Measurements from ENCODE around the gene MUC21. TPM values are rescaled to one million over a fixed set of nuclear protein-coding genes. Genes with fewer than 3 reads are reported as not detected.

MUC21 gene
- total and polyA plus RNA-seq, 4 donors, result 0.20 to 0.75 TPM; not detected in 2

- no peak overlapping the region for H3K27ac ChIP-seq (ENCODE audit: low read depth in 1 of 2, low read length in 2 of 2)
- DNase-seq (no peak), ATAC-seq (ENCODE audit: low FRiP score) (no peak)
- H3K4me3 ChIP-seq (ENCODE audit: low read length in 2 of 2), result no peak overlapping the region
- no peaks in the 10 kb centered on the region for H3K36me3 ChIP-seq (ENCODE audit: control insufficient read depth in 1 of 2, insufficient read depth in 2 of 2, low read length in 1 of 2)
- H3K9me3 ChIP-seq (ENCODE audit: control insufficient read depth, low read length), result no peaks in the 10 kb centered on the region
- intact Hi-C loops (cut with DNase I), result no loop called here
- H3K4me1 ChIP-seq (ENCODE audit: control insufficient read depth in 1 of 2, insufficient read depth in 2 of 2, low read length in 2 of 2), result no peaks in the 10 kb centered on the region
- WGBS, 2 donors, result 79 to 85% methylated on average over 5 of the region's 5 CpGs
- H3K27me3 ChIP-seq (ENCODE audit: control insufficient read depth in 1 of 2, insufficient read depth in 2 of 2, low read length in 1 of 2), result no peaks in the 10 kb centered on the region
Measured at GRCh38 chr6:30945281-30945680, 38.2 kb upstream of the MUC21 start.

- Histone ChIP-seq H3K9me3 (ENCODE audit: control insufficient read depth, low read length) (no peaks in the 10 kb centered on the region), H3K4me1 (ENCODE audit: control insufficient read depth in 1 of 2, insufficient read depth in 2 of 2, low read length in 2 of 2) (no peaks in the 10 kb centered on the region), H3K27me3 (ENCODE audit: control insufficient read depth in 1 of 2, insufficient read depth in 2 of 2, low read length in 1 of 2) (no peaks in the 10 kb centered on the region), H3K36me3 (ENCODE audit: control insufficient read depth in 1 of 2, insufficient read depth in 2 of 2, low read length in 1 of 2) (no peaks in the 10 kb centered on the region), H3K27ac (ENCODE audit: low read depth in 1 of 2, low read length in 2 of 2) (no peak overlapping the region), H3K4me3 (ENCODE audit: low read length in 2 of 2) (no peak overlapping the region)
- DNase-seq (no peak), ATAC-seq (ENCODE audit: low FRiP score) (no peak)
- 83 to 84% methylated on average over 4 of the region's 4 CpGs for whole genome bisulfite sequencing, 2 donors
- intact Hi-C loops (cut with DNase I), result no loop called here
Measured at GRCh38 chr6:30947231-30947630, 36.3 kb upstream of the MUC21 start.

- Histone ChIP-seq H3K4me3 (ENCODE audit: low read length in 2 of 2) (no peak overlapping the region), H3K27me3 (ENCODE audit: control insufficient read depth in 1 of 2, insufficient read depth in 2 of 2, low read length in 1 of 2) (no peaks in the 10 kb centered on the region), H3K4me1 (ENCODE audit: control insufficient read depth in 1 of 2, insufficient read depth in 2 of 2, low read length in 2 of 2) (no peaks in the 10 kb centered on the region), H3K9me3 (ENCODE audit: control insufficient read depth, low read length) (no peaks in the 10 kb centered on the region), H3K36me3 (ENCODE audit: control insufficient read depth in 1 of 2, insufficient read depth in 2 of 2, low read length in 1 of 2) (no peaks in the 10 kb centered on the region), H3K27ac (ENCODE audit: low read depth in 1 of 2, low read length in 2 of 2) (no peak overlapping the region)
- 88 to 90% methylated on average over 6 of the region's 6 CpGs for WGBS, 2 donors
- no peak for DNase-seq
- intact Hi-C loops (cut with DNase I), result no loop called here
- ATAC-seq (ENCODE audit: low FRiP score), result no peak
Measured at GRCh38 chr6:30948811-30949210, 34.7 kb upstream of the MUC21 start.

GRCh38 chr6:30951907-30952469 lies 31.5 kb upstream of the MUC21 start:
- no peak for DNase-seq
- no peak for ATAC-seq (ENCODE audit: low FRiP score)
- Histone ChIP-seq H3K4me3 (ENCODE audit: low read length in 2 of 2) (no peak overlapping the region), H3K4me1 (ENCODE audit: control insufficient read depth in 1 of 2, insufficient read depth in 2 of 2, low read length in 2 of 2) (no peaks in the 10 kb centered on the region), H3K27me3 (ENCODE audit: control insufficient read depth in 1 of 2, insufficient read depth in 2 of 2, low read length in 1 of 2) (no peaks in the 10 kb centered on the region), H3K36me3 (ENCODE audit: control insufficient read depth in 1 of 2, insufficient read depth in 2 of 2, low read length in 1 of 2) (no peaks in the 10 kb centered on the region), H3K27ac (ENCODE audit: low read depth in 1 of 2, low read length in 2 of 2) (no peak overlapping the region), H3K9me3 (ENCODE audit: control insufficient read depth, low read length) (no peaks in the 10 kb centered on the region)
- intact Hi-C loops (cut with DNase I), result no loop called here
- WGBS, 2 donors, result 84 to 85% methylated on average over 5 of the region's 5 CpGs

GRCh38 chr6:30954631-30955366 lies 28.7 kb upstream of the MUC21 start:
- ATAC-seq (ENCODE audit: low FRiP score) (no peak), DNase-seq (no peak)
- Histone ChIP-seq H3K27ac (ENCODE audit: low read depth in 1 of 2, low read length in 2 of 2) (no peak overlapping the region), H3K4me3 (ENCODE audit: low read length in 2 of 2) (no peak overlapping the region), H3K36me3 (ENCODE audit: control insufficient read depth in 1 of 2, insufficient read depth in 2 of 2, low read length in 1 of 2) (no peaks in the 10 kb centered on the region), H3K4me1 (ENCODE audit: control insufficient read depth in 1 of 2, insufficient read depth in 2 of 2, low read length in 2 of 2) (no peaks in the 10 kb centered on the region), H3K9me3 (ENCODE audit: control insufficient read depth, low read length) (no peaks in the 10 kb centered on the region), H3K27me3 (ENCODE audit: control insufficient read depth in 1 of 2, insufficient read depth in 2 of 2, low read length in 1 of 2) (no peaks in the 10 kb centered on the region)
- intact Hi-C loops (cut with DNase I), result no loop called here
- 67 to 74% methylated on average over 9 of the region's 9 CpGs for WGBS, 2 donors

GRCh38 chr6:30955367-30956042 lies 28.0 kb upstream of the MUC21 start:
- H3K9me3 ChIP-seq (ENCODE audit: control insufficient read depth, low read length), result no peaks in the 10 kb centered on the region
- intact Hi-C loops (cut with DNase I), result no loop called here
- ATAC-seq (ENCODE audit: low FRiP score) (peak; percentile 89), DNase-seq (peak; percentile 85 to 90)
- H3K36me3 ChIP-seq (ENCODE audit: control insufficient read depth in 1 of 2, insufficient read depth in 2 of 2, low read length in 1 of 2), result no peaks in the 10 kb centered on the region
- H3K27ac ChIP-seq (ENCODE audit: low read depth in 1 of 2, low read length in 2 of 2), result no peak overlapping the region
- peak overlapping the region; percentile 6 to 18 for H3K4me3 ChIP-seq (ENCODE audit: low read length in 2 of 2)
- no peaks in the 10 kb centered on the region for H3K27me3 ChIP-seq (ENCODE audit: control insufficient read depth in 1 of 2, insufficient read depth in 2 of 2, low read length in 1 of 2)
- no peaks in the 10 kb centered on the region for H3K4me1 ChIP-seq (ENCODE audit: control insufficient read depth in 1 of 2, insufficient read depth in 2 of 2, low read length in 2 of 2)
- whole genome bisulfite sequencing, 2 donors, result 6% methylated on average over 39 to 46 of the region's 46 CpGs

GRCh38 chr6:30957716-30958115 lies 25.8 kb upstream of the MUC21 start:
- Histone ChIP-seq H3K27me3 (ENCODE audit: control insufficient read depth in 1 of 2, insufficient read depth in 2 of 2, low read length in 1 of 2) (peaks cover 0 to 1% of the 10 kb centered on the region in 2 donors), H3K9me3 (ENCODE audit: control insufficient read depth, low read length) (no peaks in the 10 kb centered on the region), H3K4me3 (ENCODE audit: low read length in 2 of 2) (no peak overlapping the region), H3K36me3 (ENCODE audit: control insufficient read depth in 1 of 2, insufficient read depth in 2 of 2, low read length in 1 of 2) (no peaks in the 10 kb centered on the region), H3K27ac (ENCODE audit: low read depth in 1 of 2, low read length in 2 of 2) (no peak overlapping the region), H3K4me1 (ENCODE audit: control insufficient read depth in 1 of 2, insufficient read depth in 2 of 2, low read length in 2 of 2) (no peaks in the 10 kb centered on the region)
- DNase-seq (no peak), ATAC-seq (ENCODE audit: low FRiP score) (no peak)
- 83 to 97% methylated on average over 2 of the region's 2 CpGs for WGBS, 2 donors
- intact Hi-C loops (cut with DNase I), result no loop called here

- Histone ChIP-seq H3K36me3 (ENCODE audit: control insufficient read depth in 1 of 2, insufficient read depth in 2 of 2, low read length in 1 of 2) (no peaks in the 10 kb centered on the region), H3K27ac (ENCODE audit: low read depth in 1 of 2, low read length in 2 of 2) (no peak overlapping the region), H3K4me1 (ENCODE audit: control insufficient read depth in 1 of 2, insufficient read depth in 2 of 2, low read length in 2 of 2) (no peaks in the 10 kb centered on the region), H3K9me3 (ENCODE audit: control insufficient read depth, low read length) (no peaks in the 10 kb centered on the region), H3K27me3 (ENCODE audit: control insufficient read depth in 1 of 2, insufficient read depth in 2 of 2, low read length in 1 of 2) (peaks cover 0 to 1% of the 10 kb centered on the region in 2 donors), H3K4me3 (ENCODE audit: low read length in 2 of 2) (no peak overlapping the region)
- intact Hi-C loops (cut with DNase I), result no loop called here
- WGBS, 2 donors, result 53 to 55% methylated on average over 9 of the region's 9 CpGs
- no peak for ATAC-seq (ENCODE audit: low FRiP score)
- no peak for DNase-seq
Measured at GRCh38 chr6:30960907-30961673, 22.4 kb upstream of the MUC21 start.
